Right atrium auricular region (tissue), 2 donors: ENCODE data around the gene ASB3. TPM values are rescaled to one million over a fixed set of nuclear protein-coding genes. Genes with fewer than 3 reads are reported as not detected.
A peak's percentile ranks its signal among the peaks of the same experiment; 100 is the strongest.
"Not testable (repeated sequence)": the region's sequence is repeated elsewhere in the genome, so short reads cannot be mapped to it uniquely, and the experiment has no call there.

Experiments
- DNase-seq: peaks from one replicate; pipeline ENCODE4 v3.0.0-alpha.2; 2019; ENCODE audit warnings: low spot score
- H3K27ac ChIP-seq, 2 donors: fragments of 200-600 bp; sonication (generic); 1 replicate in 1 of 2; 2 replicates in 1 of 2; pipeline ENCODE4 v1.5.1; 2016 to 2019
- H3K27me3 ChIP-seq, 2 donors: fragments of 200-600 bp; sonication (generic); one replicate each; pipeline versions ENCODE4 v1.5.1 to v1.6.0; 2017 to 2019
- H3K36me3 ChIP-seq: fragments of 200-600 bp; sonication (generic); one replicate; pipeline ENCODE4 v1.5.1; 2016
- H3K4me1 ChIP-seq, 2 donors: fragments of 200-600 bp; sonication (generic); one replicate each; pipeline versions ENCODE4 v1.5.1 to v1.6.0; 2017 to 2019
- H3K4me3 ChIP-seq, 2 donors: fragments of 200-600 bp; sonication (generic); 1 replicate in 1 of 2; 2 replicates in 1 of 2; pipeline ENCODE4 v1.5.1; 2017 to 2019; ENCODE audit warnings: mild to moderate bottlenecking in 1 of 2, moderate library complexity in 1 of 2
- H3K9me3 ChIP-seq, 2 donors: fragments of 200-600 bp; sonication (generic); one replicate each; pipeline ENCODE4 v1.5.1; 2019
- total RNA-seq, 2 donors: library from RNA; depleted of rRNA; stranded (reverse); fragments of >200 nt; gene quantifications; one replicate each; pipeline ENCODE4 v1.1.0, GENCODE V29; 2016
- TF ChIP-seq, protein P1 (sequence below), 2 donors: fragments of 200-600 bp; sonication (generic); IDR thresholded peaks; one replicate each; pipeline ENCODE4 v1.5.1; 2019; ENCODE audit warnings: antibody characterized with exemption in 2 of 2

ASB3 gene
- total RNA-seq, 2 donors from 2014 or later = 9.2 to 11.4 TPM

DNA sequence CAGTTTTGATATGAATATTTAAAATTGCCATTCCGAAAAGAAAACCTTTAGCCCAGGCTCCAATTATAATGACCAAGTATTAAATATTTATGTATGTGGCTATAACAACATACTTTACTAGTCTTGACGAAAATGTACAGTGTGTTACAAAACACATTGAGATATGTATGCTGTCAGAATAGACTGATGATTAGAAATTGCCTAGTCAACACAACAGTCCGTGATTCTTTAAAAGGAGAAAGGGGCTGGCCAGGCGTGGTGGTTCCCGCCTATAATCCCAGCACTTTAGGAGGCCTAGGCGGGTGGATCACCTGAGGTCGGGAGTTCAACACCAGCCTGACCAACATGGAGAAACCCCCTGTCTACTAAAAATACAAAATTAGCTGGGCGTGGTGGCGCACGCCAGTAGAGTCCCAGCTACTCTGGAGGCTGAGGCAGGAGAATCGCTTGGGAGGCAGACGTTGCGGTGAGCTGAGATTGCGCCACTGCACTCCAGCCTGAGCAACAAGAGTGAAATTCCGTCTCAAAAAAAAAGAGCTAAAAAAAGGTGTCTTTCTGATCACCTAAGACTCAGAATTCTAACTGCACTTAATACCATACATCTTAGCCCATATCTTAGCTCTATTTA is 17.3 kb downstream of the ASB3 start:
- Histone ChIP-seq H3K9me3 (no peaks in the 10 kb centered on the region), H3K27me3 (no peaks in the 10 kb centered on the region), H3K36me3 (no peaks in the 10 kb centered on the region), H3K4me3 (no peak overlapping the region), H3K4me1 (peaks cover 0 to 12% of the 10 kb centered on the region in 2 donors), H3K27ac (no peak overlapping the region)
- TF ChIP-seq, protein P1, sequence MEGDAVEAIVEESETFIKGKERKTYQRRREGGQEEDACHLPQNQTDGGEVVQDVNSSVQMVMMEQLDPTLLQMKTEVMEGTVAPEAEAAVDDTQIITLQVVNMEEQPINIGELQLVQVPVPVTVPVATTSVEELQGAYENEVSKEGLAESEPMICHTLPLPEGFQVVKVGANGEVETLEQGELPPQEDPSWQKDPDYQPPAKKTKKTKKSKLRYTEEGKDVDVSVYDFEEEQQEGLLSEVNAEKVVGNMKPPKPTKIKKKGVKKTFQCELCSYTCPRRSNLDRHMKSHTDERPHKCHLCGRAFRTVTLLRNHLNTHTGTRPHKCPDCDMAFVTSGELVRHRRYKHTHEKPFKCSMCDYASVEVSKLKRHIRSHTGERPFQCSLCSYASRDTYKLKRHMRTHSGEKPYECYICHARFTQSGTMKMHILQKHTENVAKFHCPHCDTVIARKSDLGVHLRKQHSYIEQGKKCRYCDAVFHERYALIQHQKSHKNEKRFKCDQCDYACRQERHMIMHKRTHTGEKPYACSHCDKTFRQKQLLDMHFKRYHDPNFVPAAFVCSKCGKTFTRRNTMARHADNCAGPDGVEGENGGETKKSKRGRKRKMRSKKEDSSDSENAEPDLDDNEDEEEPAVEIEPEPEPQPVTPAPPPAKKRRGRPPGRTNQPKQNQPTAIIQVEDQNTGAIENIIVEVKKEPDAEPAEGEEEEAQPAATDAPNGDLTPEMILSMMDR (IDR thresholded peaks at IDR 0.05) = no peak
- DNase-seq = no peak

DNA sequence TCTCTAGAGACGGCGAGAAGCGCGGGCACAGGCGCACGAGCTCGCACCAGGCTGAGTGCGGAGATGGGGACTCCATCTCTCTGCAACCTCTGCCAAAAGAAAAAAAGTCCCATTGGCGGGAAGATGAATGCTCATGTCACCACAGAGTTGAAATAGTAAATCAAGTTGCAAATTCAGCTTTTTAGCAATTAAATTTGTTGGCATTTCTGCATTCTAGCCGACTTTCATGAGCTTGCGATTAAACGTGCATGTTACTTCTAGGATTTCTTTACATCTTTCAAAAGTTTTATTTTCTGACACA is 18.6 kb downstream of the ASB3 start:
- peak overlapping the region; percentile 76 to 79 for H3K4me3 ChIP-seq
- TF ChIP-seq, protein P1 (IDR thresholded peaks at IDR 0.05) = no peak

DNA sequence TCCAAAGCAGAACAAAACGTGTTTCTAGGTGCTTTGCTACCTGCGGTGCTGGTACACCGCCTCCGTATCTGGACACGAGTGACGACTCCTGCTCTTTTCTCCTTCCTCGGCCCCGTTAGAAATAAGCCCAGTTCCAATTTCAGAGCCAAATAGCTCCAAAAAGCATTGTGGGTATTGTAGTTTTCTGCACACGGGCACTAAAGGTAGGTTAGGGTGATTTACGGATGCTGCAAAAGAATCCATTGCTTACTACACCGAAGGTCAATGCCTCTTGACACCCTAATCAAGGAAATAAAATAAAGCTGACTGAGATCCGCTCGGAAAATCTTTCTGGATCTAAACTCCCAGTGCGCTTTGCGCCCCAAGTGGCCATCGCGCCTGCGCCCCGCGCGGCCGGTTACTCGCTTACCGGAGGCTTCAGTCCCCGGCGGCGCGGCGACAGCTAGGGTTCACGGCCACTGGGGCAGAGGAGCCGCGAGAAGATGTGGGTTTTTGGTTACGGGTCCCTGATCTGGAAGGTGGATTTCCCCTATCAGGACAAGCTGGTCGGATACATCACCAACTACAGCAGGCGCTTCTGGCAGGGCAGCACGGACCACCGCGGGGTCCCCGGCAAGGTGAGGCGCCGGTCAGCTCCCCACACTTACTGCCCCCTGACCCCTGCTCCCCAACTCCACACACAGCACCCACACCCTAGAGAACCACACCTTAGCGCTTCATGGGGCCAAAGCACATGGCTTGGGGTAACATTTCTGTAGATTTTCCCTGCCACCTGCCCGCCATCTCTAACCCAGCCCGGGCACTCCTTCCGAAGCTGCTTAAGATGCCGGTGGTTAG is 19.1 kb downstream of the ASB3 start, which contains the start of gene CHAC2:
Gene CHAC2 (plus strand): TSS at position 400 of the 837 bp plus-strand sequence. CDS start 83 bp downstream, at position 483.
- TF ChIP-seq, protein P1 (IDR thresholded peaks at IDR 0.05) = peak in 1 of 2 donors; percentile 59
- Histone ChIP-seq H3K4me1 (peaks cover 0 to 12% of the 10 kb centered on the region in 2 donors), H3K36me3 (peaks cover 8% of the 10 kb centered on the region), H3K9me3 (no peaks in the 10 kb centered on the region), H3K27ac (peak within 1 kb of the TSS; percentile 76 to 79), H3K27me3 (no peaks in the 10 kb centered on the region), H3K4me3 (peak within 1 kb of the TSS; percentile 76 to 79)
- peak; percentile 87 for DNase-seq

More for the DNA sequence above, 18.6 kb downstream of the ASB3 start:
- H3K27ac ChIP-seq = peak overlapping the region; percentile 76 to 79
- peaks cover 0 to 12% of the 10 kb centered on the region in 2 donors for H3K4me1 ChIP-seq
- no peaks in the 10 kb centered on the region for H3K9me3 ChIP-seq
- no peaks in the 10 kb centered on the region for H3K27me3 ChIP-seq
- DNase-seq = no peak
- peaks cover 4% of the 10 kb centered on the region for H3K36me3 ChIP-seq

DNA sequence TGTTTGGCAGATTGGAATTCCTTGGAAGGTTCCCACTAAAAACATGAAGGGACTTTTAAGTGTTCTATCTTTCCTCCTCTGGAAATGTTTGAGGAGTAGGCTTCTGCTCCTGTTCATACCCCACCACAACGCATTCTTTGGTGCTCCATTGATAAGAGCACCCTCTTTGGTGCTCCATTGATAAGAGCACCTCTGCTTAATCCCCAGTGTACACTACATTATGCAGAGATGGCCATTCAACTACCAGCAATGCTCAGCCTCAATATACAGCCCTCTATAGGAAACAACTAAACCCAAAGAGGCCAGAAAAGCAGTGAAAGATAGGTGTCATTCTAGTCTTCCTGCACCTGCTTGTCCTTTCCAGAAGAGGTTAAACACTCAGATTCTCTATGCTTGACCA is 21.0 kb downstream of the ASB3 start:
- peaks cover 0 to 12% of the 10 kb centered on the region in 2 donors for H3K4me1 ChIP-seq
- H3K27me3 ChIP-seq = no peaks in the 10 kb centered on the region
- H3K27ac ChIP-seq = no peak overlapping the region
- TF ChIP-seq, protein P1 (IDR thresholded peaks at IDR 0.05) = no peak
- H3K4me3 ChIP-seq = no peak overlapping the region
- DNase-seq = no peak
- peaks cover 8% of the 10 kb centered on the region for H3K36me3 ChIP-seq
- H3K9me3 ChIP-seq = no peaks in the 10 kb centered on the region

DNA sequence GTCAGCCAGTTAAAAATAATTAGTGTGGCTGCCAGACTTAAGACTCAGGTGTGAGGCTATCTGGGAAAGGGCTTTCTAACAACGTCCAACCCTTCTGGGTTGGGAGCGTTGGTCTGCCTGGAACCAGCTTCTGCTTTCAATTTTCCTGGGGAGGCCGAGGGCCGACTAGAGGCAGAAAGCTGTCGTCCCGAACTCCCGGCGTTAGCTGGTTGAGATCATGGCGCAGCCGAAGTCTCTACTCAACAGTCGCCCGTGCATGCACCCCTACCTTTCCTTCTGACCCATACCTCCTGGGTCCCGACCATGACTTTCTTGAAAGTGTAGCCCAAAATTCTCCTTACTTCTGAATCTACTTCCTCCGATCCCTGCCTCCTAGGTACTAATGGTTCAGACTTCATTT is 29.5 kb downstream of the ASB3 start:
- not testable (repeated sequence) for DNase-seq, H3K4me1 ChIP-seq, H3K27me3 ChIP-seq, H3K4me3 ChIP-seq, H3K27ac ChIP-seq
- Histone ChIP-seq H3K36me3 (peaks cover 14% of the 10 kb centered on the region), H3K9me3 (peaks cover 0 to 14% of the 10 kb centered on the region in 2 donors)

DNA sequence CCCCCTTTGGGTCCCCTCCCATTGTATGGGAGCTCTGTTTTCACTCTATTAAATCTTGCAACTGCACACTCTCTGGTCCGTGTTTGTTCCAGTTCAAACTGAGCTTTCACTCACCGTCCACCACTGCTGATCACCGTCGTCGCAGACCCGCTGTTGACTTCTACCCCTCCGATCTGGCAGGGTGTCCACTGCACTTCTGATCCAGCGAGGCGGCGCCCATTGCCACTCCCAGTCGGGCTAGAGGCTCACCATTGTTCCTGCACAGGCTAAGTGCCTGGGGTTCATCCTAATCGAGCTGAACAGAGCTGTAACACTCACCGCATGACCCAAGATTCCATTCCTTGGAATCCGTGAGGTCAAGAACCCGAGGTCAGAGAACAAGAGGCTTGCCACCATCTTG is 30.1 kb downstream of the ASB3 start:
- TF ChIP-seq, protein P1 (IDR thresholded peaks at IDR 0.05) = no peak
- Histone ChIP-seq H3K27me3 (no peaks in the 10 kb centered on the region), H3K36me3 (peaks cover 14% of the 10 kb centered on the region), H3K27ac (no peak overlapping the region), H3K9me3 (peaks cover 0 to 14% of the 10 kb centered on the region in 2 donors), H3K4me1 (no peaks in the 10 kb centered on the region), H3K4me3 (no peak overlapping the region)
- DNase-seq = no peak
